HepG2 (cell line): ENCODE measurements around the gene DOK7. TPM values are rescaled to one million over a fixed set of nuclear protein-coding genes. Genes with fewer than 3 reads are reported as not detected.

Experiments used
- ATAC-seq: fragments of 200-7000 bp; cut with Tn5 transposase; 3 replicates; pipeline ENCODE4 v1.9.1; 2020; ENCODE audit warnings: mild to moderate bottlenecking, moderate library complexity
- BruUV-seq: library from RNA; stranded (reverse); fragments of 400-500 nt; replicated peaks from 2 replicates; lab custom pipeline; 2021; lab: Mats Ljungman, UMichigan
- CTCF ChIA-PET: fragments of 300-600 bp; formaldehyde crosslinking; extraction: SDS; loops from one replicate; lab custom pipeline; 2021; ENCODE audit warnings: low total read pairs, inconsistent platforms, low intra/inter-chr PET ratio; lab: Yijun Ruan, JAX
- POLR2A ChIA-PET: fragments of 350-600 bp; sonication (Branson Sonifier 250); formaldehyde crosslinking; loops from one replicate; lab custom pipeline; 2020; ENCODE audit warnings: antibody characterized with exemption, inconsistent platforms; lab: Yijun Ruan, JAX
- DNase-seq: peaks from one replicate; pipeline ENCODE4 v3.0.0-alpha.2; 2015; ENCODE audit warnings: low spot score
- FAIRE-seq: peaks from 3 replicates; lab custom pipeline; 2011; peaks lifted over from hg19 to GRCh38; lab: Jason Lieb, UNC
- H2AFZ ChIP-seq: one replicate; pipeline ENCODE4 v1.6.1; 2011; ENCODE audit warnings: low read length, inconsistent platforms
- H3K27ac ChIP-seq: fragments of 300-600 bp; 3 replicates; pipeline ENCODE4 v1.8.0; 2011; ENCODE audit warnings: mixed run types, mild to moderate bottlenecking, mixed read lengths, low read length, inconsistent platforms; ENCODE audit not compliant: insufficient read depth; ENCODE audit errors: extremely low read length
- H3K27me3 ChIP-seq, 2 experiments: fragments of 200-600 bp in 1 of 2; 2 replicates in 1 of 2; 3 replicates in 1 of 2; pipeline versions ENCODE4 v1.6.0 to v1.8.0; 2011; ENCODE audit warnings: low read length in 2 of 2, mild to moderate bottlenecking in 2 of 2, moderate library complexity in 2 of 2, inconsistent platforms in 1 of 2; ENCODE audit not compliant: insufficient read depth in 2 of 2, control insufficient read depth in 1 of 2
- H3K36me3 ChIP-seq, 2 experiments: fragments of 200-600 bp in 1 of 2; replicated peaks in 1 of 2; 2 replicates in 1 of 2; 3 replicates in 1 of 2; pipeline versions ENCODE4 v1.5.1 to v1.8.0; 2011; ENCODE audit warnings: low read length in 2 of 2, inconsistent platforms in 1 of 2; ENCODE audit not compliant: insufficient read depth in 2 of 2, control insufficient read depth in 1 of 2
- H3K4me1 ChIP-seq: 2 replicates; pipeline ENCODE4 v1.5.1; 2012; ENCODE audit warnings: low read length, inconsistent platforms; ENCODE audit not compliant: insufficient read depth
- H3K4me2 ChIP-seq: 2 replicates; pipeline ENCODE4 v1.6.0; 2011; ENCODE audit warnings: low read depth, low read length, inconsistent platforms
- H3K4me3 ChIP-seq, 3 experiments: fragments of 200-600 bp in 1 of 3; sonication (generic), shearing (Covaris generic) in 1 of 3; replicated peaks in 1 of 3; 2 replicates each; pipeline ENCODE4 v1.5.1; 2011 to 2016; ENCODE audit warnings: low read length in 3 of 3, inconsistent platforms in 2 of 3, low read depth in 2 of 3, mild to moderate bottlenecking in 2 of 3, control low read depth in 1 of 3, mixed read lengths in 1 of 3; ENCODE audit not compliant: insufficient read depth in 1 of 3
- H3K79me2 ChIP-seq: one replicate; pipeline ENCODE4 v1.6.1; 2011; ENCODE audit warnings: low read length, inconsistent platforms; ENCODE audit not compliant: insufficient read depth
- H3K9ac ChIP-seq: 2 replicates; pipeline ENCODE4 v1.6.0; 2011; ENCODE audit warnings: mild to moderate bottlenecking, low read depth, low read length, inconsistent platforms; ENCODE audit not compliant: insufficient read depth
- H3K9me3 ChIP-seq: 2 replicates; pipeline ENCODE4 v1.5.1; 2012; ENCODE audit warnings: mild to moderate bottlenecking, low read length
- H4K20me1 ChIP-seq: 2 replicates; pipeline ENCODE4 v1.6.0; 2011; ENCODE audit warnings: inconsistent platforms, mild to moderate bottlenecking, low read length, moderate library complexity; ENCODE audit not compliant: insufficient read depth
- FLYWCH1 ChIP-seq: sonication (generic); formaldehyde crosslinking; IDR thresholded peaks from 2 replicates; pipeline ENCODE4 v1.8.1; 2023; ENCODE audit warnings: mild to moderate bottlenecking, missing genetic modification reagents
- FOXO4 ChIP-seq: sonication (generic); formaldehyde crosslinking; conservative IDR thresholded peaks from 2 replicates; pipeline ENCODE4 v1.8.1; 2023; ENCODE audit warnings: missing genetic modification reagents
- KLF15 ChIP-seq: sonication (generic); formaldehyde crosslinking; IDR thresholded peaks from 2 replicates; pipeline ENCODE4 v1.8.1; 2023; ENCODE audit warnings: borderline replicate concordance, mild to moderate bottlenecking, inconsistent platforms, missing genetic modification reagents, mixed read lengths
- KLF16 ChIP-seq, 2 experiments: sonication (generic) in 1 of 2; formaldehyde crosslinking in 1 of 2; IDR thresholded peaks; 2 replicates each; pipeline versions ENCODE4 v1.6.1 to v1.8.0; 2016 to 2023; ENCODE audit warnings: missing genetic modification reagents in 2 of 2, missing compliant biosample characterization in 1 of 2
- MAF1 ChIP-seq: sonication (generic); formaldehyde crosslinking; IDR thresholded peaks from 2 replicates; pipeline ENCODE4 v1.5.0; 2020; ENCODE audit warnings: missing genetic modification reagents, borderline replicate concordance
- MLXIP ChIP-seq: sonication (generic); formaldehyde crosslinking; IDR thresholded peaks from 2 replicates; pipeline ENCODE4 v1.9.0; 2021; ENCODE audit warnings: missing genetic modification reagents, borderline replicate concordance
- NCOA2 ChIP-seq: sonication (generic); formaldehyde crosslinking; IDR thresholded peaks from 2 replicates; pipeline ENCODE4 v1.8.0; 2022; ENCODE audit warnings: inconsistent platforms
- RARA ChIP-seq: IDR thresholded peaks from 2 replicates; pipeline ENCODE4 v1.6.1; 2016; ENCODE audit warnings: missing genetic modification reagents, missing compliant biosample characterization
- RXRB ChIP-seq: IDR thresholded peaks from 2 replicates; pipeline ENCODE4 v1.6.1; 2016; ENCODE audit warnings: borderline replicate concordance, missing genetic modification reagents, missing compliant biosample characterization
- SCMH1 ChIP-seq: sonication (generic); formaldehyde crosslinking; IDR thresholded peaks from 2 replicates; pipeline ENCODE4 v1.9.0; 2021; ENCODE audit warnings: missing genetic modification reagents, mild to moderate bottlenecking, borderline replicate concordance
- ZNF18 ChIP-seq: sonication (generic); formaldehyde crosslinking; IDR thresholded peaks from 2 replicates; pipeline ENCODE4 v1.8.0; 2022; ENCODE audit warnings: mild to moderate bottlenecking, missing genetic modification reagents; ENCODE audit not compliant: insufficient replicate concordance
- ZNF205 ChIP-seq: IDR thresholded peaks from 2 replicates; pipeline ENCODE4 v1.6.1; 2018; ENCODE audit warnings: missing biosample characterization, missing genetic modification reagents
- ZNF234 ChIP-seq: sonication (generic); formaldehyde crosslinking; conservative IDR thresholded peaks from 2 replicates; pipeline ENCODE4 v1.5.1; 2020; ENCODE audit warnings: mild to moderate bottlenecking, missing genetic modification reagents
- ZNF235 ChIP-seq: sonication (generic); formaldehyde crosslinking; IDR thresholded peaks from 2 replicates; pipeline ENCODE4 v1.8.1; 2023; ENCODE audit warnings: mild to moderate bottlenecking, missing genetic modification reagents, borderline replicate concordance
- ZNF367 ChIP-seq: sonication (generic); formaldehyde crosslinking; IDR thresholded peaks from 2 replicates; pipeline ENCODE4 v1.4.0; 2020; ENCODE audit warnings: missing genetic modification reagents, borderline replicate concordance
- ZNF572 ChIP-seq: sonication (generic); formaldehyde crosslinking; IDR thresholded peaks from 2 replicates; pipeline ENCODE4 v1.5.1; 2020; ENCODE audit warnings: mild to moderate bottlenecking, missing genetic modification reagents
- ZNF615 ChIP-seq: sonication (generic); formaldehyde crosslinking; IDR thresholded peaks from 2 replicates; pipeline ENCODE4 v1.5.0; 2020; ENCODE audit warnings: mild to moderate bottlenecking, missing genetic modification reagents, borderline replicate concordance
- ZNF747 ChIP-seq: sonication (generic); formaldehyde crosslinking; IDR thresholded peaks from 2 replicates; pipeline ENCODE4 v1.8.1; 2023; ENCODE audit warnings: missing genetic modification reagents, mild to moderate bottlenecking, borderline replicate concordance
- ZNF772 ChIP-seq: sonication (generic); formaldehyde crosslinking; IDR thresholded peaks from 2 replicates; pipeline ENCODE4 v1.5.0; 2020; ENCODE audit warnings: mild to moderate bottlenecking, missing genetic modification reagents
- ZNF788 ChIP-seq: sonication (generic); formaldehyde crosslinking; IDR thresholded peaks from 2 replicates; pipeline ENCODE4 v1.5.0; 2020; ENCODE audit warnings: mild to moderate bottlenecking, missing genetic modification reagents, borderline replicate concordance
- WGBS: methylation state at CpG from one replicate; pipeline ENCODE4 v1.1.6; 2017; ENCODE audit warnings: low lambda C conversion rate; 5-methylcytosine and 5-hydroxymethylcytosine counted together
- in situ Hi-C: cut with HindIII; loops from 2 replicates; pipeline ENCODE4 v1.10.0; 2017; ENCODE audit warnings: low pct_unique_long_range_greater_than_20kb; ENCODE audit not compliant: extremely low pct_ligation_motif_present
- intact Hi-C: fragments of 100-400 bp; cut with micrococcal nuclease; formaldehyde crosslinking; loops from one replicate; pipeline ENCODE4 v1.10.0; 2022; ENCODE audit not compliant: unreplicated experiment
- polyA plus RNA-seq, 8 experiments: library from polyadenylated mRNA; depleted of rRNA in 3 of 8; stranded (reverse) in 7 of 8; unstranded in 1 of 8; fragments of >200 nt; fragmentation: Illumina TruSeq in 4 of 8; extraction: Trizol in 4 of 8; gene quantifications; 2 replicates each; pipeline versions ENCODE4 v1.2.1 to v1.2.3, GENCODE V29; 2011 to 2016; ENCODE audit warnings: low read depth in 4 of 8, missing spikeins in 1 of 8, mixed read lengths in 1 of 8; ENCODE audit not compliant: insufficient read depth in 1 of 8
- total RNA-seq, 5 experiments: library from RNA; depleted of rRNA; stranded (reverse); fragments of >200 nt; fragmentation: Illumina TruSeq; extraction: Trizol; gene quantifications; 2 replicates each; pipeline ENCODE4 v1.2.3, GENCODE V29; 2016; ENCODE audit warnings: low read depth in 1 of 5

Gene DOK7
- total and polyA plus RNA-seq, 2 of the 13 experiments (the other 11 are each of a cell fraction or from before 2014, with no cell fraction given): 0.03 to 0.07 TPM

- Histone ChIP-seq H3K79me2 (no peaks in the 10 kb centered on the region), H3K9ac (no peak overlapping the region), H3K4me2 (no peak overlapping the region), H3K9me3 (no peaks in the 10 kb centered on the region), H3K4me1 (peaks cover 17% of the 10 kb centered on the region), H3K27me3 (peaks cover 6 to 14% of the 10 kb centered on the region in 2 experiments; a peak in 4 of 5 replicates), H2AFZ (no peak overlapping the region), H3K36me3 (peaks cover 5 to 16% of the 10 kb centered on the region in 2 experiments; a peak in 3 of 5 replicates), H4K20me1 (peaks cover 3% of the 10 kb centered on the region; the same call in 1 of the 2 replicates), H3K4me3 (no peak overlapping the region), H3K27ac (no peak overlapping the region)
- no peak for TF ChIP-seq ZNF788 (CRISPR knock-in tag)
- no peak for TF ChIP-seq ZNF235
- no peak for TF ChIP-seq NCOA2
- TF ChIP-seq KLF15 (CRISPR knock-in tag): no peak
- TF ChIP-seq RXRB (CRISPR knock-in tag): no peak
- TF ChIP-seq MAF1 (CRISPR knock-in tag): no peak
- no peak for TF ChIP-seq ZNF615 (CRISPR knock-in tag)
- no peak for TF ChIP-seq ZNF772 (CRISPR knock-in tag)
- no peak for TF ChIP-seq ZNF367 (CRISPR knock-in tag)
- no peak for TF ChIP-seq KLF16 (CRISPR knock-in tag; IDR thresholded peaks at IDR 0.05)
- no peak for TF ChIP-seq FOXO4 (CRISPR knock-in tag)
- no peak for TF ChIP-seq FLYWCH1 (CRISPR knock-in tag)
- no peak for TF ChIP-seq ZNF747 (CRISPR knock-in tag)
- no peak for TF ChIP-seq SCMH1 (CRISPR knock-in tag)
- TF ChIP-seq ZNF205 (CRISPR knock-in tag): no peak
- no peak for TF ChIP-seq ZNF234 (CRISPR knock-in tag)
- no peak for TF ChIP-seq MLXIP (CRISPR knock-in tag)
- no peak for TF ChIP-seq ZNF572 (CRISPR knock-in tag)
- TF ChIP-seq RARA (CRISPR knock-in tag): no peak
- TF ChIP-seq ZNF18 (CRISPR knock-in tag): no peak
- in situ Hi-C loops: no loop called here
- no peak for FAIRE-seq
- POLR2A ChIA-PET: no interaction called here
- no peak for DNase-seq
- 96% methylated on average over 12 of the region's 12 CpGs for WGBS
- no peak for ATAC-seq
- intact Hi-C loops: no loop called here
- CTCF ChIA-PET: no interaction called here
- no TSS peak for BruUV-seq
These were observed 36.6 kb downstream of the DOK7 start for GRCh38 chr4:3499710-3500109.
